ENCODE results near the gene TNFSF12. TPM values are rescaled to one million over a fixed set of nuclear protein-coding genes. Genes with fewer than 3 reads are reported as not detected.

TNFSF12 gene
- total RNA-seq, 1 donor from 2014 or later: 4.7 TPM

- Histone ChIP-seq H3K9ac (ENCODE audit: low read depth in 1 of 3, low read length in 3 of 3) (no peak overlapping the region), H3K9me3 (ENCODE audit: control insufficient read depth in 3 of 3, low read length in 3 of 3) (no peaks in the 10 kb centered on the region), H3K27ac (ENCODE audit: low read depth, low read length) (no peak overlapping the region), H3K27me3 (ENCODE audit: control insufficient read depth in 3 of 3, insufficient read depth in 3 of 3, low read length in 3 of 3) (no peaks in the 10 kb centered on the region), H3K36me3 (ENCODE audit: control insufficient read depth in 3 of 3, insufficient read depth in 3 of 3, low read length in 3 of 3) (peaks cover 0 to 6% (median 0%) of the 10 kb centered on the region in 3 donors), H3K4me1 (ENCODE audit: control insufficient read depth in 3 of 3, insufficient read depth in 3 of 3, low read length in 3 of 3) (peaks cover 39 to 43% (median 41%) of the 10 kb centered on the region in 3 donors), H3K4me3 (ENCODE audit: low read length in 3 of 3) (no peak overlapping the region)
These were observed 7.8 kb downstream of the TNFSF12 start for GRCh38 chr17:7556627-7557026.

GRCh38 chr17:7557147-7557764 is 8.4 kb downstream of the TNFSF12 start:
- H3K9me3 ChIP-seq (ENCODE audit: control insufficient read depth in 3 of 3, low read length in 3 of 3): no peaks in the 10 kb centered on the region
- peaks cover 40 to 43% (median 41%) of the 10 kb centered on the region in 3 donors for H3K4me1 ChIP-seq (ENCODE audit: control insufficient read depth in 3 of 3, insufficient read depth in 3 of 3, low read length in 3 of 3)
- H3K36me3 ChIP-seq (ENCODE audit: control insufficient read depth in 3 of 3, insufficient read depth in 3 of 3, low read length in 3 of 3): peaks cover 0 to 6% (median 0%) of the 10 kb centered on the region in 3 donors
- no peaks in the 10 kb centered on the region for H3K27me3 ChIP-seq (ENCODE audit: control insufficient read depth in 3 of 3, insufficient read depth in 3 of 3, low read length in 3 of 3)
- peak overlapping the region; percentile 20 to 89 (median 88) for H3K9ac ChIP-seq (ENCODE audit: low read depth in 1 of 3, low read length in 3 of 3)
- H3K27ac ChIP-seq (ENCODE audit: low read depth, low read length): peak overlapping the region; percentile 91
- H3K4me3 ChIP-seq (ENCODE audit: low read length in 3 of 3): peak overlapping the region in 1 of 3 donors; percentile 67

GRCh38 chr17:7557775-7558543 is 9.1 kb downstream of the TNFSF12 start:
- Histone ChIP-seq H3K9me3 (ENCODE audit: control insufficient read depth in 3 of 3, low read length in 3 of 3) (no peaks in the 10 kb centered on the region), H3K27ac (ENCODE audit: low read depth, low read length) (peak overlapping the region; percentile 91), H3K27me3 (ENCODE audit: control insufficient read depth in 3 of 3, insufficient read depth in 3 of 3, low read length in 3 of 3) (no peaks in the 10 kb centered on the region), H3K36me3 (ENCODE audit: control insufficient read depth in 3 of 3, insufficient read depth in 3 of 3, low read length in 3 of 3) (peaks cover 0 to 6% (median 0%) of the 10 kb centered on the region in 3 donors), H3K4me1 (ENCODE audit: control insufficient read depth in 3 of 3, insufficient read depth in 3 of 3, low read length in 3 of 3) (peaks cover 47 to 50% (median 48%) of the 10 kb centered on the region in 3 donors), H3K4me3 (ENCODE audit: low read length in 3 of 3) (peak overlapping the region; percentile 67 to 72 (median 72)), H3K9ac (ENCODE audit: low read depth in 1 of 3, low read length in 3 of 3) (peak overlapping the region; percentile 87 to 89 (median 88))

GRCh38 chr17:7558544-7559319 is 9.9 kb downstream of the TNFSF12 start, which contains the start of gene TNFSF13:
Gene TNFSF13, plus strand, starts transcription at chr17:7558750. Its CDS starts 290 bp downstream, at chr17:7559040.
- Histone ChIP-seq H3K27me3 (ENCODE audit: control insufficient read depth in 3 of 3, insufficient read depth in 3 of 3, low read length in 3 of 3) (no peaks in the 10 kb centered on the region), H3K4me3 (ENCODE audit: low read length in 3 of 3) (peak within 1 kb of the TSS; percentile 67 to 72 (median 72)), H3K4me1 (ENCODE audit: control insufficient read depth in 3 of 3, insufficient read depth in 3 of 3, low read length in 3 of 3) (peaks cover 50 to 54% (median 53%) of the 10 kb centered on the region in 3 donors), H3K9ac (ENCODE audit: low read depth in 1 of 3, low read length in 3 of 3) (peak within 1 kb of the TSS; percentile 87 to 89 (median 88)), H3K9me3 (ENCODE audit: control insufficient read depth in 3 of 3, low read length in 3 of 3) (no peaks in the 10 kb centered on the region), H3K27ac (ENCODE audit: low read depth, low read length) (peak within 1 kb of the TSS; percentile 91), H3K36me3 (ENCODE audit: control insufficient read depth in 3 of 3, insufficient read depth in 3 of 3, low read length in 3 of 3) (peaks cover under 1 to 4% (median 2%) of the 10 kb centered on the region in 3 donors)

- Histone ChIP-seq H3K4me1 (ENCODE audit: control insufficient read depth in 3 of 3, insufficient read depth in 3 of 3, low read length in 3 of 3) (peaks cover 57 to 62% (median 58%) of the 10 kb centered on the region in 3 donors), H3K36me3 (ENCODE audit: control insufficient read depth in 3 of 3, insufficient read depth in 3 of 3, low read length in 3 of 3) (peaks cover 8 to 9% (median 9%) of the 10 kb centered on the region in 3 donors), H3K27me3 (ENCODE audit: control insufficient read depth in 3 of 3, insufficient read depth in 3 of 3, low read length in 3 of 3) (no peaks in the 10 kb centered on the region), H3K4me3 (ENCODE audit: low read length in 3 of 3) (peak overlapping the region; percentile 67 to 88 (median 72)), H3K27ac (ENCODE audit: low read depth, low read length) (peak overlapping the region; percentile 95), H3K9ac (ENCODE audit: low read depth in 1 of 3, low read length in 3 of 3) (peak overlapping the region; percentile 87 to 89 (median 88)), H3K9me3 (ENCODE audit: control insufficient read depth in 3 of 3, low read length in 3 of 3) (no peaks in the 10 kb centered on the region)
These were observed 10.7 kb downstream of the TNFSF12 start for GRCh38 chr17:7559320-7560171.

- H3K9ac ChIP-seq (ENCODE audit: low read depth in 1 of 3, low read length in 3 of 3): peak overlapping the region; percentile 1 to 89 (median 88)
These were observed 11.5 kb downstream of the TNFSF12 start for GRCh38 chr17:7560172-7561027.

GRCh38 chr17:7561028-7561575 is 12.2 kb downstream of the TNFSF12 start:
- Histone ChIP-seq H3K4me3 (ENCODE audit: low read length in 3 of 3) (peak overlapping the region; percentile 72 to 88 (median 82)), H3K27ac (ENCODE audit: low read depth, low read length) (peak overlapping the region; percentile 95), H3K36me3 (ENCODE audit: control insufficient read depth in 3 of 3, insufficient read depth in 3 of 3, low read length in 3 of 3) (peaks cover 21 to 22% (median 22%) of the 10 kb centered on the region in 3 donors), H3K4me1 (ENCODE audit: control insufficient read depth in 3 of 3, insufficient read depth in 3 of 3, low read length in 3 of 3) (peaks cover 57 to 65% (median 58%) of the 10 kb centered on the region in 3 donors), H3K9ac (ENCODE audit: low read depth in 1 of 3, low read length in 3 of 3) (peak overlapping the region; percentile 82 to 89 (median 88)), H3K27me3 (ENCODE audit: control insufficient read depth in 3 of 3, insufficient read depth in 3 of 3, low read length in 3 of 3) (no peaks in the 10 kb centered on the region), H3K9me3 (ENCODE audit: control insufficient read depth in 3 of 3, low read length in 3 of 3) (no peaks in the 10 kb centered on the region)

More at GRCh38 chr17:7560172-7561027, 11.5 kb downstream of the TNFSF12 start:
- Histone ChIP-seq H3K4me1 (ENCODE audit: control insufficient read depth in 3 of 3, insufficient read depth in 3 of 3, low read length in 3 of 3) (peaks cover 57 to 65% (median 58%) of the 10 kb centered on the region in 3 donors), H3K36me3 (ENCODE audit: control insufficient read depth in 3 of 3, insufficient read depth in 3 of 3, low read length in 3 of 3) (peaks cover 17 to 18% (median 18%) of the 10 kb centered on the region in 3 donors), H3K9me3 (ENCODE audit: control insufficient read depth in 3 of 3, low read length in 3 of 3) (no peaks in the 10 kb centered on the region), H3K27ac (ENCODE audit: low read depth, low read length) (peak overlapping the region; percentile 95), H3K4me3 (ENCODE audit: low read length in 3 of 3) (peak overlapping the region; percentile 72 to 88 (median 82)), H3K27me3 (ENCODE audit: control insufficient read depth in 3 of 3, insufficient read depth in 3 of 3, low read length in 3 of 3) (no peaks in the 10 kb centered on the region)

- H3K27me3 ChIP-seq (ENCODE audit: control insufficient read depth in 3 of 3, insufficient read depth in 3 of 3, low read length in 3 of 3): no peaks in the 10 kb centered on the region
- H3K4me1 ChIP-seq (ENCODE audit: control insufficient read depth in 3 of 3, insufficient read depth in 3 of 3, low read length in 3 of 3): peaks cover 57 to 65% (median 58%) of the 10 kb centered on the region in 3 donors
These were observed 12.8 kb downstream of the TNFSF12 start, which contains the start of gene SENP3 for GRCh38 chr17:7561589-7562207. Gene SENP3, plus strand, starts transcription at chr17:7561919. Its CDS starts 1,158 bp downstream, at chr17:7563077.

More at GRCh38 chr17:7561589-7562207, 12.8 kb downstream of the TNFSF12 start, which contains the start of gene SENP3:
- peak within 1 kb of the TSS; percentile 72 to 88 (median 82) for H3K4me3 ChIP-seq (ENCODE audit: low read length in 3 of 3)
- H3K9ac ChIP-seq (ENCODE audit: low read depth in 1 of 3, low read length in 3 of 3): peak within 1 kb of the TSS; percentile 83 to 89 (median 88)
- H3K27ac ChIP-seq (ENCODE audit: low read depth, low read length): peak within 1 kb of the TSS; percentile 95
- no peaks in the 10 kb centered on the region for H3K9me3 ChIP-seq (ENCODE audit: control insufficient read depth in 3 of 3, low read length in 3 of 3)
- peaks cover 22 to 25% (median 24%) of the 10 kb centered on the region in 3 donors for H3K36me3 ChIP-seq (ENCODE audit: control insufficient read depth in 3 of 3, insufficient read depth in 3 of 3, low read length in 3 of 3)
